Spinal cord (tissue), 10 donors: Measurements from ENCODE around the gene TXNL4A. TPM values are rescaled to one million over a fixed set of nuclear protein-coding genes. Genes with fewer than 3 reads are reported as not detected.
"Not testable (repeated sequence)": the region's sequence is repeated elsewhere in the genome, so short reads cannot be mapped to it uniquely, and the experiment has no call there.

ENCODE experiments used
- DNase-seq, 6 donors: peaks; one replicate each; pipeline versions ENCODE4 v3.0.0 to v3.0.0-alpha.2; 2013 to 2015; ENCODE audit warnings: low spot score in 6 of 6, low read depth in 4 of 6
- H3K27ac ChIP-seq: one replicate; pipeline ENCODE4 v1.5.1; 2013; ENCODE audit warnings: low read depth, low read length, control low read depth
- H3K27me3 ChIP-seq: one replicate; pipeline ENCODE4 v1.6.1; 2013; ENCODE audit warnings: low read length; ENCODE audit not compliant: control insufficient read depth, insufficient read depth
- H3K36me3 ChIP-seq: one replicate; pipeline ENCODE4 v1.6.1; 2013; ENCODE audit warnings: low read length; ENCODE audit not compliant: control insufficient read depth, insufficient read depth
- H3K4me1 ChIP-seq: one replicate; pipeline ENCODE4 v1.6.1; 2013; ENCODE audit warnings: low read length; ENCODE audit not compliant: control insufficient read depth, insufficient read depth
- H3K4me3 ChIP-seq: one replicate; pipeline ENCODE4 v1.5.1; 2013; ENCODE audit warnings: low read depth, low read length, control low read depth
- H3K9me3 ChIP-seq: one replicate; pipeline ENCODE4 v1.6.1; 2013; ENCODE audit warnings: low read length; ENCODE audit not compliant: control insufficient read depth, insufficient read depth
- WGBS: methylation state at CpG from one replicate; pipeline ENCODE4 v1.1.5; 2013; ENCODE audit warnings: missing lambda C conversion rate; ENCODE audit not compliant: insufficient coverage; 5-methylcytosine and 5-hydroxymethylcytosine counted together
- polyA plus RNA-seq, 2 donors: library from polyadenylated mRNA; unstranded; fragments of 120-200 nt; gene quantifications; one replicate each; pipeline ENCODE4 v1.2.1, GENCODE V29; 2013; ENCODE audit not compliant: insufficient read length in 2 of 2
- total RNA-seq, 2 donors: library from RNA; depleted of rRNA in 1 of 2; stranded (reverse); fragments of 120-200 nt in 1 of 2; fragments of >200 nt in 1 of 2; gene quantifications; one replicate each; pipeline versions ENCODE4 v1.2.3 to v1.2.4, GENCODE V29; 2013 to 2014
- donor health status: healthy.

The TXNL4A gene
- total and polyA plus RNA-seq, 4 donors: 43.6 to 134 (median 125) TPM

- DNase-seq: no peak
- no peak overlapping the region for H3K27ac ChIP-seq
- no peaks in the 10 kb centered on the region for H3K36me3 ChIP-seq
- no peak overlapping the region for H3K4me3 ChIP-seq
- no peaks in the 10 kb centered on the region for H3K4me1 ChIP-seq
- H3K9me3 ChIP-seq: peaks cover 39% of the 10 kb centered on the region
- no peaks in the 10 kb centered on the region for H3K27me3 ChIP-seq
- WGBS: 93% methylated on average over 3 of the region's 7 CpGs
Measured at GRCh38 chr18:80026363-80026762, 38.0 kb upstream of the TXNL4A start.

GRCh38 chr18:80023173-80023572 is 34.8 kb upstream of the TXNL4A start:
- H3K27ac ChIP-seq: no peak overlapping the region
- H3K4me1 ChIP-seq: no peaks in the 10 kb centered on the region
- no CpG with 5 or more reads among the region's 4 CpGs for WGBS
- DNase-seq: no peak
- no peak overlapping the region for H3K4me3 ChIP-seq
- H3K36me3 ChIP-seq: no peaks in the 10 kb centered on the region
- H3K27me3 ChIP-seq: no peaks in the 10 kb centered on the region
- H3K9me3 ChIP-seq: peaks cover 56% of the 10 kb centered on the region

GRCh38 chr18:80022613-80023012 is 34.2 kb upstream of the TXNL4A start:
- Histone ChIP-seq H3K36me3 (no peaks in the 10 kb centered on the region), H3K9me3 (peaks cover 56% of the 10 kb centered on the region), H3K27ac (no peak overlapping the region), H3K4me1 (no peaks in the 10 kb centered on the region), H3K27me3 (no peaks in the 10 kb centered on the region), H3K4me3 (no peak overlapping the region)
- DNase-seq: peak in 2 of 6 donors; percentile 24 to 59
- no CpG with 5 or more reads among the region's 1 CpG for WGBS

- H3K4me1 ChIP-seq: no peaks in the 10 kb centered on the region
- 100% methylated on average over 19 of the region's 20 CpGs for WGBS
- peaks cover 2% of the 10 kb centered on the region for H3K36me3 ChIP-seq
- no peak for DNase-seq
- H3K27me3 ChIP-seq: no peaks in the 10 kb centered on the region
- H3K27ac ChIP-seq: no peak overlapping the region
- H3K9me3 ChIP-seq: peaks cover 7% of the 10 kb centered on the region
- H3K4me3 ChIP-seq: no peak overlapping the region
Measured at GRCh38 chr18:80012714-80013113, 24.4 kb upstream of the TXNL4A start.

GRCh38 chr18:80011496-80012137 is 23.3 kb upstream of the TXNL4A start:
- 71% methylated on average over 1 of the region's 14 CpGs for WGBS
- not testable (repeated sequence) for H3K36me3 ChIP-seq

GRCh38 chr18:80010551-80010906 is 22.2 kb upstream of the TXNL4A start:
- H3K9me3 ChIP-seq: peaks cover 7% of the 10 kb centered on the region
- no peak for DNase-seq
- 83% methylated on average over 1 of the region's 5 CpGs for WGBS
- H3K36me3 ChIP-seq: peaks cover 2% of the 10 kb centered on the region
- H3K27ac ChIP-seq: no peak overlapping the region
- no peaks in the 10 kb centered on the region for H3K27me3 ChIP-seq
- H3K4me3 ChIP-seq: no peak overlapping the region
- no peaks in the 10 kb centered on the region for H3K4me1 ChIP-seq

More at GRCh38 chr18:80011496-80012137, 23.3 kb upstream of the TXNL4A start:
- not testable (repeated sequence) for H3K27me3 ChIP-seq, H3K4me1 ChIP-seq, H3K27ac ChIP-seq, H3K9me3 ChIP-seq, DNase-seq, H3K4me3 ChIP-seq

GRCh38 chr18:80009661-80010550 is 21.5 kb upstream of the TXNL4A start:
- Histone ChIP-seq H3K4me1 (no peaks in the 10 kb centered on the region), H3K27ac (no peak overlapping the region), H3K27me3 (no peaks in the 10 kb centered on the region), H3K9me3 (peaks cover 6% of the 10 kb centered on the region), H3K4me3 (no peak overlapping the region), H3K36me3 (peaks cover 2% of the 10 kb centered on the region)
- no peak for DNase-seq
- 94% methylated on average over 9 of the region's 16 CpGs for WGBS

GRCh38 chr18:80006724-80007123 is 18.4 kb upstream of the TXNL4A start:
- Histone ChIP-seq H3K4me1 (no peaks in the 10 kb centered on the region), H3K4me3 (no peak overlapping the region), H3K9me3 (peaks cover 2% of the 10 kb centered on the region), H3K27me3 (no peaks in the 10 kb centered on the region), H3K27ac (no peak overlapping the region), H3K36me3 (no peaks in the 10 kb centered on the region)
- no CpG with 5 or more reads among the region's 7 CpGs for WGBS
- DNase-seq: peak in 1 of 6 donors; percentile 39

- Histone ChIP-seq H3K4me3 (no peak overlapping the region), H3K27ac (no peak overlapping the region), H3K27me3 (no peaks in the 10 kb centered on the region), H3K9me3 (peaks cover 5% of the 10 kb centered on the region), H3K4me1 (no peaks in the 10 kb centered on the region), H3K36me3 (no peaks in the 10 kb centered on the region)
- DNase-seq: no peak
- 83% methylated on average over 10 of the region's 12 CpGs for whole genome bisulfite sequencing
Measured at GRCh38 chr18:80004600-80005342, 16.4 kb upstream of the TXNL4A start.
